Erythroblast (primary cell): ENCODE results near the gene ALOXE3.

Experiments
- GATA1 ChIP-seq: IDR thresholded peaks from 2 replicates; pipeline ENCODE4 v1.6.1; 2011; ENCODE audit warnings: low read depth, mild to moderate bottlenecking, control low read depth, low read length, moderate library complexity
- POLR2A ChIP-seq: IDR thresholded peaks from 2 replicates; pipeline ENCODE4 v1.6.1; 2011; ENCODE audit warnings: mild to moderate bottlenecking, low read length

DNA sequence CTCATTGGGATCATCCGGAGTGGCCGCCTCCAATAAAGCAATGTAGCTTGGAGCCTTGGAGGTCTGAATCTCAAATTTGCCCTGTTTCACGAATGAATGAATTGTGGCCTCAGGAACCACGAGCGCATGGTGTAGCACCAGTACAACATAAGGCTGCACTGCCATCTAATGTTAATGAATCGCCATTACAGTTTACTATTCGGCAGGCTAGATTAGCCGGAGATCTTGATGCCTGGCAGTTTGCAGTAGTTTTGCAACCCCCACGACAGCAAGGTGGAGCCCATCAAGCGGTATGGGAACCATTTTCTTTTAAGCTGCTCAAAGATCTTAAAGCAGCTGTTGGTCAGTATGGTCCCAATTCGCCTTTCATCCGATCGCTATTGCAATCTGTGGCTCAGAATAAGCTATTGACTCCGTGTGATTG is 60.6 kb downstream of the ALOXE3 start:
- TF ChIP-seq POLR2A (no peak), GATA1 (no peak)
